SK-N-SH treated with all-trans-retinoic acid at 6 μM for 48 hours (cell line): ENCODE data around the gene PLA2G4A.

Experiments
- ZC3H10 ChIP-seq: fragments of 250-450 bp; sonication (Bioruptor Pico); IDR thresholded peaks from 2 replicates; pipeline ENCODE4 v1.5.1; 2021; ENCODE audit warnings: mild to moderate bottlenecking, moderate library complexity
- ZNF8 ChIP-seq: fragments of 450-650 bp; formaldehyde crosslinking; IDR thresholded peaks from 2 replicates; pipeline ENCODE4 v1.5.0; 2020; ENCODE audit warnings: mild to moderate bottlenecking, moderate library complexity
- TF ChIP-seq, protein P1 (sequence below): fragments of 250-450 bp; sonication (Bioruptor Pico); IDR thresholded peaks from 2 replicates; pipeline ENCODE4 v1.8.0; 2020; ENCODE audit warnings: mild to moderate bottlenecking, moderate library complexity, borderline replicate concordance

DNA sequence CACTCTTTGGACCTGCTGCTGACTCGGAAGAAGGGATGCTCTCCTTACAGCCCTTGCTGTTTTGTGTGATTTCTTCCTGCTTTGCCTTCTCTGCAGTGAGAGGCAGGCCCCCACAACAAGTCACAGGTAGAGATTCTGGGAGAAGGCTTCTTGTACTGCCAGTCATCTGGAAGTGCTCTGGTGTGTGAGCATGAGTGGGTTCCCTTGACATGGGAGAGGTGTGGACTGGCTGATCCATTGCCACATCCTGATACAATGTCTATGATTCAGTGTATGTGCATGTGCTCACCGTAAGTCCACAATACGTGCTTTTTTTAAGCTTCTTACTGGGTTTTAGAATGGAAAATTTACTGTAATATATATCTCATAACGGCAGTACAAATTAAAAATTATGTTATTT is 46.0 kb upstream of the PLA2G4A start:
- TF ChIP-seq ZNF8 (CRISPR knock-in tag) (no peak), ZC3H10 (no peak)
- TF ChIP-seq, protein P1, sequence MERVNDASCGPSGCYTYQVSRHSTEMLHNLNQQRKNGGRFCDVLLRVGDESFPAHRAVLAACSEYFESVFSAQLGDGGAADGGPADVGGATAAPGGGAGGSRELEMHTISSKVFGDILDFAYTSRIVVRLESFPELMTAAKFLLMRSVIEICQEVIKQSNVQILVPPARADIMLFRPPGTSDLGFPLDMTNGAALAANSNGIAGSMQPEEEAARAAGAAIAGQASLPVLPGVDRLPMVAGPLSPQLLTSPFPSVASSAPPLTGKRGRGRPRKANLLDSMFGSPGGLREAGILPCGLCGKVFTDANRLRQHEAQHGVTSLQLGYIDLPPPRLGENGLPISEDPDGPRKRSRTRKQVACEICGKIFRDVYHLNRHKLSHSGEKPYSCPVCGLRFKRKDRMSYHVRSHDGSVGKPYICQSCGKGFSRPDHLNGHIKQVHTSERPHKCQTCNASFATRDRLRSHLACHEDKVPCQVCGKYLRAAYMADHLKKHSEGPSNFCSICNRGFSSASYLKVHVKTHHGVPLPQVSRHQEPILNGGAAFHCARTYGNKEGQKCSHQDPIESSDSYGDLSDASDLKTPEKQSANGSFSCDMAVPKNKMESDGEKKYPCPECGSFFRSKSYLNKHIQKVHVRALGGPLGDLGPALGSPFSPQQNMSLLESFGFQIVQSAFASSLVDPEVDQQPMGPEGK (CRISPR knock-in tag) = no peak
